ENCODE data around the gene OSBPL3.

Gene OSBPL3

DNA sequence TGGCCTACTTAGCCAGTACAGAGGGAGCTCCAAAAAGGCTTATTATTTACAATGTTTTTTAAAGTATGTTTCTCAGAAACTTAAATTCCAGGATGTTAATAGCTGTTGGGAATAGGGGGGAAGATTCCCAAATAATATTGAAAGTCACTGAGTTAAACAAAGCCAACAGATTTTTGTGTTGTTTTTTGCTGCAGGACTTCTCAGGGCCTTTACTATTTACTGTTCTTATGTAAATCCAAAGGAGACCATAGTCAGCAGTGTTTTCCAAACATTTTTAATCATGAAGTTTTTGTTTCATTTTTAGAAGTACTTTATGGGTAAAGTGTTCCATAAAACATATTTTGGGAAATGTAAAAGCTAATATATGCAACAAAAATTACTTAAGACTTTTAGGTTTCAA, 122.4 kb downstream of the OSBPL3 start:
- no peak for DNase-seq

- DNase-seq: no peak
Measured at GRCh38 chr7:24854866-24855265, 125.1 kb downstream of the OSBPL3 start.

DNA sequence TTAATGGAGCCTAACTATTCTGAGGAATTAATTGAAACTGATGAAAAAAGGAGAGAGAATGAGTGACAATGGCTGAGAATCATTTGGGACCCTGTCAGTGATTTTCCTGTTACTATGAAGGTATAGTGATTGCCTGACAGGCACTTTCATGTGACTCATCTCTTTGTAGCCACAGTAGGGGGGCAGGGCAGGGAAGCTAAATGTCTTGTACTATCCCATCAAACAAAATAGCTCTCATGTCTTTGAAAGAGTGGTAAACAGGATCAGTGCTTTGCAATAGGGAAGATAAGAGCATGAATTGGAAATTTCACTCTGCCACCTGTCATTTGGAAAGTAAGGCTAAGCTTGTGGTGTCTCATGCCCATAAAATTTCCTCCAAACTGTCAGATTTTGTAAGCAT, 128.2 kb downstream of the OSBPL3 start:
- DNase-seq: no peak

DNA sequence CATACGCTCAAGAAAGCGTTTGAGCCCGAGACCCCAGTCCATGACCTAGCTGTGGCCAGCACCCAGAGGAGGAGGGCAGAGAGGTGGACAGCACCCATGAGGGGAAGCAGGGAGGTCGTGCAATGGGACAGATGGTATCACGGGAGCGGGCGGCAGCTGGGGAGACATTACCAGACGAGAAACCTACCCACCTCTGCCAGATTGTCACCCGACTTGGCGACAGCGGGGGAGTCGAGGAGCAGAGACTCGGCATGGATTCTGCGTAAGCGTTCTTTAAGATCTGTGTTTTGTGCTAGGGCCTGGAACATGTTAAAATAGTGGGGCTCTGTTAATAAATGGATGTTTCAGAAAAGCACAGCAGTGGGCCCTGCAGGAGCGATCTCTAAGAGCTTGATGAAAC, 131.1 kb downstream of the OSBPL3 start:
- no peak for DNase-seq

- DNase-seq: no peak
Measured at GRCh38 chr7:24847754-24848153, 132.2 kb downstream of the OSBPL3 start.

DNA sequence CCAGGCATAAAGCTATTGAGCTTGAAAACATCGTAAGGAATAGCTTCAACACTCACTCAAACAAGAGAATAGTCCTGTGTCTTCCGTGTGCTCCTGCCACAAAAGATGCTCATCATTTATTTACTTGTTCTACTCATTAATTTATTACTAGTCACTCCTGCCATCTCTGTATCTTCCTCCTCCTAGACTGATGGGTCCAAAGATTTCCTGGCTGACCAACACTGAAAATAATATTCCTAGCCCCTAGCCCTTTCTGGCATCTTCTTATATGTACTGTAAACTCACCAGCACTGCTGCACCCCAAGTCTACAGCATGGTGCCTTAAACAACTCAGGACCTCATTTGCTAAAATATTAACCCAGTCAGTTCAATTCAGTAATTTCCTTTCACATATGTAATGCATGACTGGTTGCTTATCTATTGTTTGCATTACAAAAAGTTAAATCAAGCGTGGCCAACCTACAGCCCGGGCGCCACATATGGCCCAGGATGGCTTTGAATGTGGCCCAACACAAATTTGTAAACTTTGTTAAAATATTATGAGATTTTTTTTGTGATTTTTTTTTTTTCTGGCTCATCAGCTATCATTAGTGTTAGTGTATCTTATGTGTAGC, 136.1 kb downstream of the OSBPL3 start:
- DNase-seq: no peak

DNA sequence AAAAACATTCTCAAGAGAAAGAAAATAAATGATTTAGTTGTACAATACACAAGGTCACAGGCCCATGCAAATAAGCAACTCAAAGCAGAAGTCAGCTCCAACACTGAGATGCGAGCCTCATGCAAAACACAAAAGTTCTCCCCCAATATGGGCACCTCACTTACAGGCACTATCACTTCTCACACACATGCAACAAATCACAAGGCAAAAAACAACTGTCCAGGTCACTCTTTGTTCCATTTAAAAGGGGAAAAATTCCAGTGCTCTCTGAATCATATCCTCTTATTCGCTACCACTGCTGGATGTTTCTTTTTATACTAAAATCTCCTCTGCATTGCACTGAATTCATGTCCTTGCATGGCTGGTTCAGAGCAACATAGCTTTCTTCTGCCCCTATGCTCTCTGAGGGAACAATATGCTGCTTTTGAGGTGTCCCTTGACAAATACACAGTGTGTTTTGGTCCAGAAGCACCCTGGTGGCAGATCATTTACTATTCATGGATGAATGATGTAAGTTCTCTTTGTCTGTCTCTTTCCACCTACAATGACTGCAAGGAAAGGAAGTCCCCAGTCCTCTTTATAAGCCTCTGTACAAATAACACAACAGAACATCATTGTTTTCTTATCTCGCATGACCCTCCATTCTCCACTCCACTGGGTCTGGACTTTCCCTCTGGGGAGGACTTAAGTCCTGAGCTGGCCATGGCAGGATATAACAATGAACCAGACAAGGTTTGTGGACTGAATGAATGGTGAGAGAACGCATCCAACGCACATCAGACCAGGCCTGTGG, 137.3 kb downstream of the OSBPL3 start:
- DNase-seq: no peak

DNA sequence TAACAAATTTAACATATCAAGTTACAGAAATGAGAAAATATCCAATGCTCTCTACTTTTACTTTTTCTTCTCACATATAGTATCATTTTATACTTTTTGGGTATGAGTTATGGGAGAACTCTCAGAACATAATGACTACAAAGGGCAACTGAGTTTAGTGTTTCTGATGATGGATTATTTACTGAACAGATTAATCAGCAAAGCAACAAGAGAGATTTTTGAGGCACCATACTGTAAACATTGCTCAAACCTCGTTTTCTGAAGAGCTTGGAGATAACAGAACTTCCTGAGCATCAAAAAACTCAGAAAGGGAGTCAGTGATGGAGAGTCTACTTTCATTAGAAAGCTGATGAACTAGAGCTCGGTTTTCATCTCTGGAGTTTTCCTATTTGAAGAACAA, 137.9 kb downstream of the OSBPL3 start:
- no peak for DNase-seq

DNA sequence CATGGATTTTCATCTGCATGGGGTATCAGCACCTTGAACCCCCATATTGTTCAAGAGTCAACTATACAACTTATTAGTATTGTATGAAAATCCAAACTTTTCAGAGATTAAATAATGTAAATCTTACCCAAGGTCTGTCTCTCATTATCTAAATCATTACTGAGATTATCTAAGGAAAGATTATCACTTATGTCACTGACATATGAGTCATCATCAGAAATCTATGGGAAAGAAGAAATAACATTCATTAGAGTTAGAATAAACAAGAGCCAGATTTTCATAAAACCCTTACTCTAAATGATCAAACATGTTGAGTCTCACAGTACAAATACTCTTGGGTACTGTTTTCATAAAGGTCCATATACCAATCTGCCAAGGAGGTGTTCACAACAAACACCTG, 139.4 kb downstream of the OSBPL3 start:
- no peak for DNase-seq

- DNase-seq: peak; percentile 37
Measured at GRCh38 chr7:24836084-24836483, 143.9 kb downstream of the OSBPL3 start.

DNA sequence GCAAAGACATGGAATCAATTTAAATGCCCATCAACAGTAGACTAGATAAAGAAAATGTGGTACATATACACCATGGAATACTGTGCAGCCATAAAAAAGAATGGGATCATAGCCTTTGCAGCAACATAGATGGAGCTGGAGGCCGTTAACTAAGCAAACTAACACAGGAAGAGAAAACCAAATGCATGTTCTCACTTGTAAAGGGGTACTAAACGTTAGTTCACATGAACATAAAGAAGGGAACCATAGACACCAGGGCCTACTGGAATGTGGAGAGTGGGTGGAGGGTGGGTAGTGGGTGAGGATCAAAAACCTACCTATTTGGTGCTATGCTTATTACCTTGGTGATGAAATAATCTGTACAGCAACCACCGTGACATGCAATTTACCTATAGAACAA, 144.3 kb downstream of the OSBPL3 start:
- no peak for DNase-seq

- DNase-seq: peak; percentile 12
Measured at GRCh38 chr7:24834128-24834798, 145.7 kb downstream of the OSBPL3 start.

DNA sequence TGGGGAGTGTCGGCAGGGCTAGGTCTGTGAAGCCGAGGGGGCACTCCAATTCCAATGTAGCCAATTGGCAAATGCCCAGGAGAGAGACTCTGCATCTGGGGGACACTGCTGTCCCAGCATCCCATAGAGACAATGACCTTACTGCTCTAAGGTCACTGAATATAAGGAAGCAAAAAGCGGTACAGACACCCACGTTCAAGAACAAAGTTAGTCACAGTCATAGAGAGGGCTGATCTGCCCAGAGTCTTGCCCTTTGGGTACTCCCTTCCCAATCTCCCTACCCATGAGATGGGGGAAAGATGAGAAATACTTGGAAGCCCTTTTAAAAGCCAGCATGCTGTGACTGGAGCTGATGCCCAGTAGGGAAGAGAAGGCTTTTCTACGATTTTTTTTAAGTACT, 146.4 kb downstream of the OSBPL3 start:
- no peak for DNase-seq

- no peak for DNase-seq
Measured at GRCh38 chr7:24831240-24831639, 148.7 kb downstream of the OSBPL3 start.

GRCh38 chr7:24830440-24831050, 149.4 kb downstream of the OSBPL3 start:
- DNase-seq: no peak

- no peak for DNase-seq
Measured at GRCh38 chr7:24829787-24830186, 150.2 kb downstream of the OSBPL3 start.

- no peak for DNase-seq
Measured at GRCh38 chr7:24828891-24829661, 150.9 kb downstream of the OSBPL3 start.

DNA sequence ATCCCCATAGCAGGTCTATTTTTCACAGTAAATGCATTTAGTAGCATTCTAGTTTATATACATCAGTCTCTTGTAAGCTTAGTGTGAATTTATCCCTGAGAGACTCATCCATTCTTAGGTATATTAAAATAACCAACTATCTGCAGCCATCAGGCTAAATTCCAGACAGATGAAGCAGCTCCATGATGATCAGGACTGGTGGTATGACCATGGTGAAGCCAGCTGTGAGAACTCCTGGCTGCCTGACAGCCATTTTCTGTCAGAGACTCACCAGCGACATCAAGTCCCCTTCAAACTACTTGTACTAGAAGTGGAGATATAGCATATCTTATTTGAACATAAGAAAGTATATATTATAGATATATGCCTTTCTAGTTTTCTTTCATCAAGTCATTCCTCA, 152.4 kb downstream of the OSBPL3 start:
- DNase-seq: no peak

DNA sequence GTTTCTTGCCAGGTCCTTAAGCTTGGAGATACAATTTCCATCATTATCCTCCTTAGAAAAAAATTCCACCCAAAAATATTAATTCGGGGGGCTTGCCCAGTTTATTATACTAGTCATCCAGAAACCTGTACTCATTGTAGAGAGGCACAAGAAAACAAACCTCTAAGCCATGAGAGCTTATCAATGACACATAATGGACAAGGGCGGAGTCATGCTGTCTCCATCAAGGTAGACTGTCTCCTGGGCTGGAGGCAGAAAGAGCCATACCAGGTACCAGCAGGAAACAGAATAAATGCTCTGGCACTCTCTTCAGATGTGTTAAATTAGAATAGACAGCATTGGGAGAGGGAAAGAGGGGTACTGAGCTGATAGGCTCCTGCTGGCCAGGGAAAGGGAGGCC, 153.0 kb downstream of the OSBPL3 start:
- DNase-seq: no peak

- peak; percentile 45 for DNase-seq
Measured at GRCh38 chr7:24826662-24827020, 153.3 kb downstream of the OSBPL3 start.

GRCh38 chr7:24825931-24826661, 153.9 kb downstream of the OSBPL3 start:
- peak; percentile 17 for DNase-seq

- DNase-seq: no peak
Measured at GRCh38 chr7:24825381-24825794, 154.6 kb downstream of the OSBPL3 start.
